GM08714 (cell line): ENCODE measurements around the gene THAP11.

Experiments
- H3K4me3 ChIP-seq: fragments of 200-500 bp; sonication (Bioruptor generic); 2 replicates; pipeline ENCODE4 v1.5.1; 2014; ENCODE audit warnings: mild to moderate bottlenecking, low read length, inconsistent platforms
- ZNF274 ChIP-seq: IDR thresholded peaks from 2 replicates; pipeline ENCODE4 v1.6.1; 2012; ENCODE audit warnings: mild to moderate bottlenecking, low read depth, low read length

THAP11 gene

GRCh38 chr16:67880584-67880983, 38.5 kb downstream of the THAP11 start:
- H3K4me3 ChIP-seq: no peak overlapping the region
- TF ChIP-seq ZNF274: no peak

GRCh38 chr16:67881621-67882161, 39.6 kb downstream of the THAP11 start:
- TF ChIP-seq ZNF274: no peak
- H3K4me3 ChIP-seq: no peak overlapping the region

- TF ChIP-seq ZNF274: no peak
- no peak overlapping the region for H3K4me3 ChIP-seq
Measured at GRCh38 chr16:67882374-67883145, 40.4 kb downstream of the THAP11 start.

GRCh38 chr16:67883146-67883871, 41.2 kb downstream of the THAP11 start:
- no peak overlapping the region for H3K4me3 ChIP-seq
- no peak for TF ChIP-seq ZNF274

- TF ChIP-seq ZNF274: no peak
- no peak overlapping the region for H3K4me3 ChIP-seq
Measured at GRCh38 chr16:67883872-67884261, 41.7 kb downstream of the THAP11 start.

GRCh38 chr16:67884684-67885083, 42.6 kb downstream of the THAP11 start, which contains the start of gene NRN1L:
TSS of gene NRN1L (plus strand) at chr16:67884885. CDS start at chr16:67884904, 19 bp downstream.
- TF ChIP-seq ZNF274: no peak
- H3K4me3 ChIP-seq: no peak within 1 kb of the TSS

GRCh38 chr16:67885545-67885944, 43.4 kb downstream of the THAP11 start:
- no peak overlapping the region for H3K4me3 ChIP-seq
- no peak for TF ChIP-seq ZNF274

- no peak overlapping the region for H3K4me3 ChIP-seq
- no peak for TF ChIP-seq ZNF274
Measured at GRCh38 chr16:67885976-67886375, 43.9 kb downstream of the THAP11 start.

- no peak for TF ChIP-seq ZNF274
- H3K4me3 ChIP-seq: no peak overlapping the region
Measured at GRCh38 chr16:67886387-67886786, 44.3 kb downstream of the THAP11 start.

GRCh38 chr16:67888331-67888730, 46.2 kb downstream of the THAP11 start:
- TF ChIP-seq ZNF274: no peak
- H3K4me3 ChIP-seq: no peak overlapping the region

- TF ChIP-seq ZNF274: no peak
- H3K4me3 ChIP-seq: peak overlapping the region; percentile 81; the same call in 1 of the 2 replicates
Measured at GRCh38 chr16:67892375-67892774, 50.3 kb downstream of the THAP11 start.

- peak within 1 kb of the TSS; percentile 92 for H3K4me3 ChIP-seq
- TF ChIP-seq ZNF274: no peak
Measured at GRCh38 chr16:67892899-67893742, 51.0 kb downstream of the THAP11 start, which contains the start of gene PSKH1. TSS of gene PSKH1 (plus strand) at chr16:67893254. CDS start at chr16:67908750, 15,496 bp downstream.
